GM19023 (cell line): ENCODE measurements around the gene IL17RD.

ENCODE experiments used
- ATAC-seq: cut with Tn5 transposase; IDR thresholded peaks from one replicate; pipeline ENCODE4 v1.9.1; 2021; ENCODE audit warnings: mild to moderate bottlenecking, moderate library complexity; ENCODE audit not compliant: unreplicated experiment

The IL17RD gene

DNA sequence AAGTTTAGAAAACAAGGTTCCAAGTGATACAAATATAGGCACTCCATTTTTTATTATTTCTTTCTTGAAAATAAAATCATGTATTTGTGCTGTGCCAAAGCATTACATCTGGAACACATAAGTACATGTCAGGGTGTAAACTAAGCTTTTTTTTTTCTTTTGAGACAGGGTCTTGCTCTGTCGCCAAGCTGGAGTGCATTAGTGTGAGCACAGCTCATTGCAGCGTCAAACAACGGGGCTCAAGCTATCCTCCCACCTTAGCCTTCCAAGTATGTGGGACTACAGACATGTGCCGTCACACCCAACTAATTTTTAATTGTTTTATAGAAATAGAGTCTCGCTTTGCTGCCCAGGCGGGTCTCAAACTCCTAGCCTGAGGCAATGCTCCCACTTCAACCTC is 95.7 kb downstream of the IL17RD start:
- ATAC-seq, result no peak

DNA sequence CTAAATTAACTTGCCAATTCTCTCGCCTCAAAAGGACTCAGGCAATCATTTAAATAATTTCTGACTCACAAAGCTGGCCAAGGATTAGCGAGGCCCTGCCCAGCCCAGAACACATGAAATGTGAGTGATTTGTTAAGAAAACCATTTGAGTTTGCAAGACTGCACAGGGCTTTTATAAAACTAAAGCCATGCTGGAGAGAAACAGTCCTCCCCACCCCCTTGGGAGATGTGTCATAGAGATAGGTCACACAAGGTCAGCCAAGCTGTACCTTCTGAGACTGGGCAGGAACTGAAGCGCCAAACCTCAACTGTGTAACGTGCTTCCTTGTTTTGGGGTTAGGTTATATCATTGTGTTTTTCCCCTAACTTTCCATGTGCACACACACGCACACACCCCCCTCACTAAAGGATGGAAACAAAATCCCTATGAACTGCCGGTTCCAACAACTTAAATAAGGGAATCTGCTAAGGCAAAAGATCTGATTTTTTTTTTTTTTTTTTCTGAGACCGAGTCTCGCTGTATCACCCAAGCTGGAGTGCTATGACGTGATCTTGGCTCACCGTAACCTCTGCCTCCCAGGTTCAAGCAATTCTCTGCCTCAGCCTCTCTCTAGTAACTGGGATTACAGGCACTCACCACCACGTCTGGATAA is 96.6 kb downstream of the IL17RD start:
- peak; percentile 98 for ATAC-seq

DNA sequence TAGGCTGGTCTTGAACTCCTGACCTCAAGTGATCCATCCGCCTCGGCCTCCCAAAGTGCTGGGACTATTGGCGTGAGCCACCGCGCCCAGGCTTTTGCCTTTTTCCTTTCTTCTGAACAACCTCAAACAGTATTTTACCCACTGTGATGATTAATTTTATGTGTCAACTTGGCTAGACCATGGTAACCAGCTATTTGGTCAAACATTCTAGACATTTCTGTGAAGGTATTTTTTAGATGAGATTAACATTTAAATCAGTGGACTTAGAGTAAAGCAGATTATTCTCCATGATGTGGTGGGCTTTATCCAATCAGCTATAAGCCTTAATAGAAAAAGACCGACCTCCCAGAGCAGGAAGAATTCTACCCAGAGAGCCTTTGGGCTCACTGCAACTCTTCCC is 98.7 kb downstream of the IL17RD start:
- no peak for ATAC-seq

DNA sequence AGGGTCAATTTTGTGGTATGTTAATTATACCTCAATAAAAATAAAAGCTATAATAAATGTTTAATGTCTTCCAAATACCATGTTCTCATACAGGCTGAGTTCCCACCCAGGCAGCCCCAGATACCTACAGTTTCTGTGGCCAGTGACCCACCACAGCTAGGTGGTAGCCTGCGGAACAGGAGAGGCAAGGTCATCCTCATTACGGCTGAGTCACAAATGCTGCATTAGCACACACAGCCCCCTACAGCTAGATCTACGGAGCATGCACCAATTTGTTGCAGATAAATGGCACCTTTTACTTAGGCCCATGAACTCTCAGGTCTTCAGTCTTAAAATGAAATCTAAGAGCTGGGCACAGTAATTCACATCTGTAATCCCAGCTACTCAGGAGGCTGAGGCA is 99.6 kb downstream of the IL17RD start:
- no peak for ATAC-seq

DNA sequence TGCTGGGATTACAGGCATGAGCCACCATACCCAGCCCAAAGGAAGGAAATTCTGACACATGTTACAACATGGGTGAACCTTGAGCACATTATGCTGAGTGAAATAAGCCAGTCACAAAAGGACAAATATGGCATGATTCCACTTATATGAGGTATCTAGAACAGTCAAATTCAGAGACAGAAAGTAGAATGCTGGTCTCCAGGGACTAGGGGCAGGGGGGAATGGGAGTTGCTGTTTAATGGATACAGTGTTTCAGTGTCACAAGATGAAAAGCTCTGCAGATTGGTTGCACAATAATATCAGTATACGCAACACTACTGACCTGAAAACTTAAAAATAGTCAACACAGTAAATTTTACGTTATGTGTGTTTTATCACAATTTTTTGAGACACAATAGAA is 100.6 kb downstream of the IL17RD start:
- no peak for ATAC-seq

DNA sequence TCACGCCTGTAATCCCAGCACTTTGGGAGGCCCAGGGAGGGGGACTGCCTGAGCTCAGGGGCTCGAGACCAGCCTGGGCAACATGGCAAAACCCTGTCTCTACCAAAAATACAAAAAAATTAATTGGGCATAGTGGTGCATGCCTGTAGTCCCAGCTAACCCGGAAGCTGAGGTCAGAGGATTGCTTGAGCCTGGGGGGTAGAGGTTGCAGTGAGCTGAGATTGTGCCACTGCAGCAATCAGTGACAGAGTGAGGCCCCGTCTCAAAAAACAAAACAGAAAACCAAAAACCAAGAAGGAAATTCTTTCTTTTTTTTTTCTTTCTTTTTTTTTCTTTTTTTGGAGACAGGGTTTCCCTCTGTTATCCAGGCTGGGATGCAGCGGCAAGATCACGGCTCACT is 101.2 kb downstream of the IL17RD start:
- no peak for ATAC-seq

DNA sequence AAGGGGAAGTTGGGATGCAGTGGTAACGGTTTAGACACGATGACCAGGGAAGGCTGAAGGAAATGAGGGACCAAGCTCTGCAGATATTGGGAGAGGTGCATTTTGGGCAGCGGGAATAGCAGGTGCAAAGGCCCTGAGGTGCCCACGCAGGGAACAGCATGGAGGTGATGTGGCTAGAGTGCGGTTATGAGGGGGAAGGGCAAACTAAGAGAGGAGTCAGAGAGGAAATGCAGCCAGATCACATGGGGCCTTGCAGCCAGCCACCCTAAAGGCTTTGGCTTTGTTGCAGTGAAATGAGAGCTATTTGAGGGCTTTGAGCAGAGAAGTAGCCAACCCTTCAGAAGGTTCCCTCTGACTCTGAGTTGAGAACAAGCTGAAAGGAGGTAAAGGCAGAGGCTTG is 102.1 kb downstream of the IL17RD start:
- no peak for ATAC-seq

DNA sequence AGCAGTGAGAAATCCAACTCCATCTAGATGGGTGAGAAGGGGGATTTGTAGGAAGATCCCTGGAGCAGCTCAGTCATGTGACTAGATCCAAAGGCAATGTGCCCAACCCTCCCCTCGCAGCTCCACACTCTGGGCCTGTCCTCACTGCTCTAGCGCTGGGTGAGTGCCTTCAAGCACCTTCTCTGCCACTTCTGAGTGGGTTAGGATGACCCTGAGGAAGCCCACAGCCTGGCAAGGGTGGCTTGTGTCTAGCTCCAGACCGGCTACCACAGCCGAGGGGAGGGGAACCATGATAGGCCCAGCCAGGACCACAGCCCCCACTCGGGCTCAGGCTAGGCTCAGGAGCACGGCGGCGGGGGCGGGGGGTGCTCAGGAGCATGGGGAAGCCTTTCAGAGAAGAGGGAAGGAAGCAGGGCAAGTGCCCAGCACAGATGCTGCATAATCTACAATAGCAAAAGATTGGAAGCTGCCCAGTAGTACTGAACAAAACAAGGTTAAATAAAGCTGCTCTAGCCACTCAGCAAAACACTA is 103.0 kb downstream of the IL17RD start:
- ATAC-seq, result no peak

DNA sequence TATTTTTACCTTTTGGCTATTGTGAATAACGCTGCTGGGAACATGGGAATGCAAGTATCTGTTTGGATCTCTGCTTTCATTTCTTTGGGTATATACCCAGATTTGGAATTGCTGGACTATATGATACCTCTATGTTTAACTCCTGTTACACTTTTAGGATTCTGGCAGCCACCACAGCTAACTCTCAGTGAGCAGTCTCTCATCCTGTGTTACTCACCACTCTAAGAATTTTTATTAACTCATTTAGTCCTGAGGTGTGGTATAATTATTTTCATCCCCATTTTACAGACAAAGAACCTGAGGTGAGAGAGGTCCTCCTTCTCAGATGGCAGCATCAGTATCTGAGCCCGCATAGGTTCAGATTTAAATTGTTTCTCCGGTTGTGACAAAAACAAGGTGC is 103.6 kb downstream of the IL17RD start:
- ATAC-seq, result no peak

DNA sequence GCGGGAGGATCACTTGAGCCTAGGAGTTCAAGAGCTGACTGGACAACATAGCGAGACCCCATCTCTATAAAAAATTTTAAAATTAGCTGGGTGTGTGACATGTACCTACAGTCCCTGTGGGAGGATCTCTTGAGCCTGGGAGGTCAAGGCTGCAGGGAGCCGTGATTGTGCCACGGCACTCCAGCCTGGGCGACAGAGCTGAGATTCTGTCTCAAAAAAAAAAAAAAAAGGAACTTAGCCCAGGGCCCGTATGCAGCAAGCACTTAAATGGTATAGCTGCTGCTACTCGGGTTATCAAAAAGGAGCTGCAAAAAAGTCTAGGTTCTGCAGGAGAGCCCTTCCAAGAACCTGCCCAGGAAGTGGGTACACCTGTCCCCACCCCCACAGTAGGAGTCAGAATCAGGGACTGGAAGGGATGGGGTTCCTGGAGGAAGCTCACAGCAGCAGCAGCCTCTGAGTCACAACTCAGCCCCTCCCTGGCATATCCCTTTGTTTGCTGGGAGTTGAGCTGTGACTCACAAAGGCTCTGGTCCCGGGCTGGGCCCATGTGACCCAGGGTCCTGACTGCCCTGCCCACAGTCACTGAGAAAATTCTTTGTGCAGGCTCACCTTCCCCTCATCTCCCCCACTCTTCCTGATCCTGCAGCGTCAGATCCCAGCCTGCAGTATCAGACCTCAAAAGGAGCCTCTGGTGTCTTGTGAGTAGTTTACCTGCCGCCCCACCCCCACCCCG is 104.9 kb downstream of the IL17RD start, which contains the start of gene SPATA12:
Gene SPATA12 (plus strand): TSS at position 576 of the 733 bp plus-strand sequence. CDS start 13,031 bp downstream, outside the sequence.
- no peak for ATAC-seq

DNA sequence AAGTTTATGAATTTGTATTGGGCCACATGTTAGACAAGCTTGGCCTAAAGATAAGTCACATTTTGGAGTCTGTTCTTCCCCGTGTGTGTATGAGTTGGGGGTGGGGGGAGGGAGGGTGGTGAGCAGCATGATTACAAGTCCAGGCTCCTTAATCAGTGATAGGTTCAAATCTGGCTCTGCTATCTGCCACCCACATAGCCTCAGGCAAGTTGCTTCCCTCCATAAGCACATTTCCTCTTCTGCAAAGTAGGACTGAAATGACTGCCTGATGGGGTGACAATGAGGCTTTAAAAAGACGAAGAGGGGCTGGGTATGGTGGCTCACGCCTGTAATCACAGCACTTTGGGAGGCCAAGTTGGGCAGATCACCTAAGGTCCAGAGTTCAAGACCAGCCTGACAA is 105.7 kb downstream of the IL17RD start:
- ATAC-seq, result no peak

DNA sequence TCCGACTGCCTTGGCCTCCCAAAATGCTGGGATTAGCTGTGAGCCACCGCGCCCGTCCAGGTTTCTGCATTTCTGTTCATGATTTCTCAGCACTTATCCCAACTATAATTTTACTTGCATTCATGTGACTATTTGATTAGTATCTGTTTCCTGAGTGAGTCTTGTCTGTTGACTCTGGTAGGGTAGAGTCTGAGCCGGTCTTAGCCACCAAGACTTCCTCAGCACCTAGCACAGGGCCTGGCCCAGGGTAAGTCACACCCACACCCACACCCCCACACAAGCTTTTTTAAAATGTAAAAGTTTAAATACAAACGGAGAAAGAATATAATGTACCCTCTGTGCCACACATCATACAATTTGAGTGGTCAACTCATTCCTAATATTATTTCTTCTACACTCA is 107.8 kb downstream of the IL17RD start:
- no peak for ATAC-seq

DNA sequence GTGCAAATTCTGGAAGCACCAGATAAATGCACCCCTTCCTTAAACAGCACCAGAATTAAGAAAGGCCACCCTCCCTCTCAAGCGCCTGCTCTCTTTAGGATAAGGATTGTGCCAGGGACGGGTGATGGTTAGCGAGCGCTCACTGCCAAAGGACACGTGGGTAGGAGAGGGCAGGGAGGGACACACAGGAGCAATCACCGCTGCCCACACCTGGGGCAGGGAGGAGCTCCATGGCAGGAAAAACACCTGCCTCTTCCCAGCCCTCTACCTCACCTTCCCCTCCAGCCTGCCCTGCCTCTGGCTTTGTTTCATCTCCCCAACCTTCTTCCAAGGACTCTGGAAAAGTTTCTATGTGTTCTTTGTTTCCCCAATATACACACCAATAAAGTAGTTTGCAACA is 112.0 kb downstream of the IL17RD start:
- ATAC-seq, result no peak

DNA sequence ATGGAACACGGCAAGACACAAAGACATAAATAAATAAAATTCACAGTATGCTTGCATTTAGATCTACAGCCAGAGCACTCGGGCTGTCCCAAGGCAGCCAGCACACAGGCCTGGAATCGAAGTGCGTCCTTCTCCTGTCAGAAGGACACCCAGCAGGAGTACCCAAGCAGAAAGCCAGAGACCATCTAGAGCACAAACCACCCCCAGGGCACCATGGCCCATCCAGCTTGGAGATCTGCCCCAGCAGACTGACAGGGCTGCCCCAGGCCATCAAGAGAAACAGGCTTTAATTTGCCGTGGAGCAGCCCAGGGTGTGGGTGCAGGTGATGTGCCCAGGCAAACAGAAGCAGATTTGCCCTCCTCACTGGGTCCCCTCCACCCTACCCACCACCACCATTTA is 112.5 kb downstream of the IL17RD start:
- no peak for ATAC-seq

DNA sequence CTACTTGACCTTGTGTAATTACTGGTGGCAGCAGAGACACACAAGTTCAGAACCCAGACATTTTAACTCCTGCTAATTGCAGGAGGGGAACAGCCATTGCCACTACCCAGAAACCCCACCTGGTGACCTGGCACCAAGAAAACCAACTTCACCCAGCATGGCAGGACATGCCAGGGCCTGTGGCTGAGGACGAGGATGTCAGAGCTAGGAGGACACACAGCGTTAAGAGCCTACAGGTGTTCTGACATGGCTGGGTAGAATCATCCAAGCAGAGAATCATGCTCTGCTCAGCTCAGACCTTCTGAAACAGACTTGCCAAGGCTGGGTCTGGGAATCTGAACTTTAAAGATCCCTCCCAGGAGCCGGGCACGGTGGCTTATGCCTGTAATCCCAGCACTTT is 116.4 kb downstream of the IL17RD start:
- no peak for ATAC-seq

DNA sequence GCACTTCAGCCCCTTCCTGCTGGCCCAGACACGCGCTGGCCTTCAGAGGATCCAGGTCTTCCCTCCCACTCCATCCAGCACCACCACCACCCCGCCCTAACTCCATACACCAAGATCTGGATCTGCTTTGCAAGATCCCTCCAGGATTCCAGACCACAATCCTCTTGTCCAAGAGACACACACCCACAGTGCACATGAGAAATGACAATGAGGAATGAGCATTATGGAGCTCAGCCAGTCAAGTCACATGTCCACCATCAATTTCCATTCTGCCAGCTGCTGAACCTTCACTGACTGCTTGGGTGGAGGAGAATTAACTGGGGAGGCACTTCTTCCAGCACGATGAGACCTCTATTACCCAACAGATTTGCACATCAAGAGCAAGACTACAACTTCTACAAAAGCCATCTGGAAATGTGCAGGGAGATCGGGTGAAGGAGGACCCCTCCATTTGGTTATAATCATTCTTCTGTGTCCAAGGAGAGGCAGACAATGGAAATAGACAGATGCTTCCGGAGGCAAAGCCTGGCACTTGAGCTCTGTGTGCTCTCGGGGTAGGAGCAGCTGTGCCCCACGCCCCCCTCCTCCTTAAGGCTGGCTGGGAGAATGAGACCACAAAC is 117.0 kb downstream of the IL17RD start:
- no peak for ATAC-seq

DNA sequence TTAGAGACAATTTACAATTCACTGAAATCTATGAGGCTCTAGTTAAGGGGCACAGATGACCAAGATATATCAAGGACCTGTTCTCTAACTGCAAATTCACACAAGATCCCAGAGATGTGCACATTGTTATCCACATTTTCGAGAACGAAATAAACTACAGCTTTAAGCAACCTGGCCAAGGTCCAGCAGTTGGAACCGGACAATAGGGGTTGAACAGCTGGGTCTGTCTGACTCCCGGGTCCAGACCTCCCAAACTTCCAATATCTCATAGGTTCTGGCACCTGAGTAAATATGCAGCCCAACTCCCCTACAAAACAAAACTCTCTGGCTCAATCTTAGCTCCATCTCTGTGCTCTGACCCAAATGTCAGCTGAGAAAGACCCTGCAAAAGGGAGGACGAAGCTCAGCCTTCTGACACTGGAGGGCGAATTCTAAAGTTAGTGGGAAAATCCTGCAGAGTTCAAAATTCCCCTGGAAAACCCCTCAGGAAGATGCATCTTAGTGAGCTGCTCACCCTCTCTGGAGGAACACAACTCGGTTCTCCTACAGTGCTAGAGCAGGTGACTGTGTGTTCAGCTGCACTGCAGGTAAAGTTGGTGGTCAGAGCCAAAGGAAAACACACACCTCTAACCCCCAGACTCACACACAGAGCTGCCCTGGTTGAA is 118.9 kb downstream of the IL17RD start:
- ATAC-seq, result no peak

DNA sequence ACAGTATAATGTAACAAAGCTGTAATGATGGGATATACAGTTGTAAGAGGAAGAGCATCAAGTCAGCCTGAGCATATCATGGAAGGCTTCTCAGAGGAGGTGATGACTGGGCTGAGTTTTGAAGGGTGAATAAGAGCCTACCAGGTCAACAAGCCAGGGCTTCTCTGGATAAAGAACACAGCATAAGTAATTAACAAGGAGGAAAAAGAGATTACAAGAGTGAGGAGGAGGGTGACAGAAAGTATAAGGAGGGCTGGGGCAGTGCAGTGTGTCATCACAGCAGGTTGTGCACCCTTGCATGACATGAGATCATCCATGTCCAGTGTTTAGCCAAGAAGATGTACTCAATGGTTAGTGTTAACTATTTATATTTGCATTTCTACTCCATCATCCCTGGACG is 121.6 kb downstream of the IL17RD start:
- no peak for ATAC-seq

DNA sequence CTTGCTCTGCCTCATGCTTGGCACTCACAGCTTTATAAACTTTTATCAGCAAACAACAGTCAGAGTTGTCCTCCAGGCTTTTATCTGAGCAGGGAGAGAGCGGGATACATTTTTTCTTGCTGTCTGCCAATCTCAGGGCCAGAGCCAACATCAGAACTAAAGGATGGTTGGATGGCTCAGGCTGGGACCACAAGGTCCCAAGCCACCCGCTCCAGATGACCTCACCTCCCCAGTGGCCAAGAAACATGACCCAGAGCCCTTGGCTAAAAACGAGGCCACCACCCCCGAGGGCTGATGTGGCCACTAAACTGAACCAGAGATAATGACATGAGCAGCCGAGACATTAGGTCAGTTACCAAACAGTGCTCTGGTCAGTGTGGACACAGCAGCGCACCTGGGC is 123.5 kb downstream of the IL17RD start:
- no peak for ATAC-seq
